Raji (cell line): ENCODE measurements around the gene TMEM271.

ENCODE experiments used
- POLR2A ChIP-seq: IDR thresholded peaks from 2 replicates; pipeline ENCODE4 v1.6.1; 2011; ENCODE audit warnings: low read depth, low read length, control low read depth; ENCODE audit not compliant: insufficient read depth

The TMEM271 gene

DNA sequence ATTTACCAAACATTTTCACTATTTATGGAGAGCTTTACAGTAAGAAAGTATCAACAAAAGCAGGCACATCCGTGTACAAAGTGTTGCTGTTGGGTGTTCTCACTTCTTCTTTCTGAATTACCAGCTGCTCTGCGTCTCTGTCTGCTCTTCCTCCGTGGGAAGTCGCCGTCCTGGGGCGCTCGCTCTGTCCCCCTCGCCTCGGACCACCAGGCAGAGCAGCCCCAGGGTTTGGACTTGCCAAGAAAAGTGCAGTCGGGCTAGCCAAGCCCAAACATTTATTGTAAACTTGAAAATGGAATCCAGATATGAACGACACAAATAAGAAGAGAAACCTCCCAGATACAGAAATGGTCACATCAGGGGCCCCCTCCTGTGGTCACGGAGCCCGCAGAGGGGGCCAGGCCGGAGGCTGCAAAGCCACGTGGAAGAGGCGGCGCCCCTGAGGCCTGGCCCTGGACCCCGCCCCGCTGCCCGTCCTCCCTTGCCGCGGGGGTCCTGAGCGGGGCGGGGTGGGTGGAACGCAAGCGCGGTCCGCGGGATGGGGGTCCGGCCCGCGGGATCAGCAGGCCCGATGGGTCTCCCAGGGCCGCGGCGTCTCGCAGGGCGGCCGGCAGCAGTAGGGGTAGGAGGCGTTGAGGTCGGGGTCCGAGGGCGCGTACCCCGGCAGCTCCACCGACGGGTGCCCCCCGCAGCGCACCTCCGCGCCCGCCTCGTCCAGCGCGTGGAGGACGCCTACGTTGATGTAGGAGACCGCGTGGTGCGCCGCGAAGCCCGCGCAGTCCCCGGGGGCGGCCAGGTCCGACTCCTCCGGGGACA is 1.5 kb downstream of the TMEM271 start:
- TF ChIP-seq POLR2A, result no peak

DNA sequence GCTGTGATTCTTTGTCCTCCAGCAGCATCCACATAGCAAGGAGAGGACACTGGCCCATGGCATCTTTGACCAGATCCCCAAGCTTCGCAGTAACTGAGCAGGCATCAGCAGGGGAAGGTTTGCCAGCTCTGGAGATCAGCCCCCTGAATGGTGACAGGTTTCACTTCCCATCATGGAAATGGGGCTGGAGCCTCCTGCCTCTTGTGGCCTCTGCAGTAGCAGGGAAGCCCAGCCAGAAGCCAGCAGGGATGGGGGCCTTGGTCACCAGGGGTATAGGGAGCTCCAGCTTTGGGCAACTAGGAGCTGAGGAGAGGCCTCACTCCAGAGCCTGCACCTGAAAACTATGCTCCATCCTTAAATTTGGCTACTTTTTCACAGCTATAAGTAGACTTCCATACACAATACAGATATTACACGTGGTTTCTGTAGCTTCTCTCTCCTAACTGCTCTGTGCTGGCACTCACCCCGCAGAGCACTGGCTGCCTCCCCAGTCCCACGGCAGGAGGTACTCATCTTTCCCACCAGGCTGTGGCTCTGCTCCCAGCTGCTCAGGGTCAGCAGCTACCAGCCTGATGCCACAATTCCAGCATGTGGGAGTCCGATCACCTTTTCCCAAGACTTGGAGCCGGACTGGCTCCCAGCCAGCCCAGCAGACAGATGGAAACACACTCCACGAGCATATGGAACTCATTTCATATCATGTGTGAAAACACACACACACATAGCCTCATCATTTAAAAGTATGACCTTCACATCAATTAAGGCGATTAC is 2.8 kb downstream of the TMEM271 start:
- TF ChIP-seq POLR2A, result no peak

DNA sequence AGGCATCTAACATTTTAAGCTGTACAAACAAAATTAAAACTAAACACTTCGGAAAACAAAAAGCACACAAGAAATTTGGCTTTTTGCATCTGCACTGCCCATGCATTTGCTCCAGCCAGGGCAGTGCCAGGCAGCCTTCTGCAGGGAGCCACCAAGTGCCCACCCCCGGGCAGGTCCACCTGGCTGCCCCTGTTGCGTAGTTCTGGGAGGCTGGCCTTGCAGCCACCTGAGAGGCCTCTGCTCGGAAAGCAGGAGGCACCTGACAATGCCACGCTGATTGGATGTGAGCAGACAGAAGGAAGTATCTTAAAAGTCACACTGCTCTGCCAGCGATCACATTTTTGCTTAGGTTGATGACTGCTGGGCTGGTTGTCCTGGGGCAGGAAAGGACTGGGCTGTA is 3.5 kb downstream of the TMEM271 start:
- no peak for TF ChIP-seq POLR2A

DNA sequence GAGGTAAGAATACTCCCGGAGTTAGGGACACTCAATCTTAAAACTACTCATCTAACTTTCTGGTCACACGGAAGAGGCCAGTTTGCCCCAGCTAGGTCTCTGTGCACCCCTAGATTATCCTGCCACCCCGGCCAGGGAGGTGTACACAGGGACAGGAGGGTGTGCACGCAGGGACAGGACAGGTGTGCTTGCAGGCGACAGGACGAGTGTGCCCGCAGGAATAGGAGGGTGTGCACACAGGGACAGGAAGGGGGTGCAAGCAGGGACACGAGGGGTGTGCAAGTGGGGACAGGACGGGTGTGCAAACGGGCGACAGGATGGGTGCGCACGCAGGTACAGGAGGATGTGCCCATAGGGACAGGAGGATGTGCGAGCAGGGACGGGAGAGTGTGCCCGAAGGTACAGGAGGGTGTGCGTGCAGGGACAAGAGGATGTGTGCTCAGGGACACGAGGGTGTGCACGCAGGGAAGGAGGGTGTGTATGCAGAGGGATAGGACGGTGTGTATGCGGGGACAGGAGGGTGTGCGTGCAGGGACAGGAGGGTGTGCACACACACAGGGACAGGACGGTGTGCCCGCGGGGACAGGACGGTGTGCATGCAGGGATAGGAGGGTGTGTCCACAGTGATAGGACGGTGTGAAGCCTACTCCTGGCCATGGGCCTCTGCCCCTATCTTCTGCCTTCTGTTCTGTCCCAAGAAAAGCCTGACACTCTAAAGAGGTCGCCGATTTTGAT is 4.1 kb downstream of the TMEM271 start:
- TF ChIP-seq POLR2A, result no peak

DNA sequence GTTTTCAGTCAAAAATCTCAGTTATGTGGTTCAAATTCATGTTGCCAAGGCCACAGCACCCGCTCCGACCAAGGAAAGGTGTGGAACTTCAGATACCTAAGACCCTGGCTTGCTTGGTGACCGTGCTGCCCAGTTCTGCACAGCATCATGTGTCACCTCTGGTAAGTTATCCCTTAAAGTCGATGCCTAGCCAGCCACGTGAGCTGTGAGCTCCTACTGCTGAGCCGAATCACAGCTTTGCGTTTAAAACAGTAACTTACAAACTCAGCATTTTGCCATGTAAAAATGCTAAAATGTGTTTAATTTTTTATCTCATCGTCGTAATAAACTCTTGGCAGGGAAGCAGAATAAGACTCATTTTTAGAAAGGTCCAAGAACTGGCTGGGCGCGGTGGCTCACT is 5.3 kb downstream of the TMEM271 start:
- no peak for TF ChIP-seq POLR2A

DNA sequence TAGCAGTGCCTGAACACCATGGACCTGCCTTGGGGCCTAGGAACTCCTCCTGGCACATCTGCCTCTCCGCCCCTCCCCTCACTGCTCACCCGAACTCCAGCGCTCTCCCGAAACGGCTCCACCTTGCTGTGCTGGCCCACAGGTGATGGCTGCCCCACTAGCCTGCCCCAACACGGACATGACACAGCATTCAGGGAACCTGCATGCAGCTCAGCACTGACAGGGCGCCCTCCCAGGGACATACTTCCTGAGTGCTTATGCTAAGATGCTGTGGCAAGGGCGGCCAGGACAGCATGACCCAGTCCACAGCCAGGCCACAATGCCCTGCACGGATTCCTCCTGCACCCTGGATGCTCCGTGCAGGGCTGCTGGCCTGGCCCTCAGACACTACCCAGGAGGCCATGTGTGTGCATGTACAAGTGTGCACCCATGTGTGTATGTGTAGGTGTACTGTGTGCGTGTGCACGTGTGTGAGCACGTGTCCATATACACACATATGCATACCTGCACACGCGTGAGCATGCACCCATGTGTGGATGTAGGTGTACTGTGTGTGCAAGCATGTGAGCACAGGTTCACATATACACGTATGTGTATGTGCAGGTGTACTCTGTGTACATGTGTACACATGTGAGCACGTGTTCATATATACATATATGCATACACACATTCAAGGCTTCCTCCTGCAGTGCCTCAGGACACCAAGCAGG is 6.0 kb downstream of the TMEM271 start:
- no peak for TF ChIP-seq POLR2A

DNA sequence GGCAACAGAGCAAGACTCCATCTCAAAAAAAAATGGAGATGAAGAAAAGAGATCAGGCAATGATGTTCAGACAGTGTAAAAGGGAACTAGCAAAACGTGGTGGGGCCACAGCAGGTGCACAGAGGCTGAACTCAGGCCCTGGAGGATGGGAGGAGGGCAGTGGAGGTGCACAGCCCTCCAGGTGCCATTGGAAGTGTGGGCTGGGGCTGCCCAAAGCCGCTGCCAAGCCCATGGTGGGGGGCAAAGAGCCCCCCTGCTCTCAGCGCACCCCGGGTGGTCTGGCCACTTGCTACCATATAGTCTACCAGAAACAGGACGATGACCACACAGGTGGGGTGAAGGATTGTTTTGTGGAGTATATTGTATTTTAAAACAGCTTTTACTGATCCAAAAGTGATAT is 7.1 kb downstream of the TMEM271 start:
- no peak for TF ChIP-seq POLR2A

DNA sequence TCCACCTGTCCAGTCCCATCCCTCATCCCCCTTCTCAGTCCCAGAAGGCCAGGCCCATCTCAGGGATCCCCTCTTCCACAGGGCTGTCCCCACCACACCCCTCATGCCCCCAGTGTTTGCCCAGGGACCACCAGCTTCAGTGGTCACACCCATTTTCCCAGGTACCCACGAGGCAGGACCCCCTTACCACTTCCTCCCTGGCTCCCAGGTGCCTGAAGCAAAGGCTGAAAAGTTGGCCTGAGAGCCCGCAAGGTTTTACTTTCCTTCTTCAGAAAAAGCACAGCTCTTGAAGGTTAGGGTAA is 7.8 kb downstream of the TMEM271 start:
- no peak for TF ChIP-seq POLR2A

DNA sequence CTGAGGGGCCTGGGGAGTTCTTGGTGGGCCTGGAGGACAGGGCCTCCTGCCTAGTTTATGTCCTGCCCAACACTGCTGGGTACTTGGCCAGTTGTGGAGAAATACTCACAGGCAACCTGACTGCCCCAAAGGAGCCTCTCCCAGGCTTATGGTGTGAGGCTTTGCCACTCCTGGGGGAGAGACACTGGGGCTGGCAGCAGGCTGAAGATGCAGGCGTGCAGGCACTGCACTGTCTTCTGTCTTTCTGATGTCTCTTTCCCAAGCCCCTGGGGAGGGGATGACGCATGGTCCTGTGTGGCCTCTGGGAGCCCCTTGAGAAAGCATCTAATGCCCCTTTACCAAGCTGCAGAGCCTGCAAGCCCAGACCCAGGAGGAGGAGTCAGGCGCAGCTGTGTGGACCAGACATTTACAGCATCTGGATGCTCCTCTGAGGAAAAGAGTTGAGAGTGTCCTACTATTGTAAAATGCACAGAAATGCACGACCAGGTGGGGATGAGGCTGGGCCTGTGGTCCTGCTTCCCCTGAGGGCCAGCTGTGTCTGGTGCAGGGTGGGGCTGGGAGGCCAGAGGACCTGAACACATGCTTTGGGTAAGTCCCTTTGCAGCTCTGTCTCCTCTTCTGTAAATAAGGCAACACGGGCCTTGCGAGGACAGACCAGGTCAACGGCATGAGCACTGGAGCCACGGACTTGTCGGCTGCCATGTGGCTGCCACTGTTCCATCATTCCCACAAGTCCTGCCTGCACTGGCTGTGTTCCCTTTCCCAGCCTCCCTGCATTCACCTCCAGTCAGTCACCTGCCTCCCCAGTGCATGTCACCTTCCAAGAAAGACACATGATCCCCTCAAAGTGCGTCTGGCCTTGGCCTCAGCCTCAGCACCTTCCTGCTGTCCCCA is 8.4 kb downstream of the TMEM271 start:
- TF ChIP-seq POLR2A, result no peak

DNA sequence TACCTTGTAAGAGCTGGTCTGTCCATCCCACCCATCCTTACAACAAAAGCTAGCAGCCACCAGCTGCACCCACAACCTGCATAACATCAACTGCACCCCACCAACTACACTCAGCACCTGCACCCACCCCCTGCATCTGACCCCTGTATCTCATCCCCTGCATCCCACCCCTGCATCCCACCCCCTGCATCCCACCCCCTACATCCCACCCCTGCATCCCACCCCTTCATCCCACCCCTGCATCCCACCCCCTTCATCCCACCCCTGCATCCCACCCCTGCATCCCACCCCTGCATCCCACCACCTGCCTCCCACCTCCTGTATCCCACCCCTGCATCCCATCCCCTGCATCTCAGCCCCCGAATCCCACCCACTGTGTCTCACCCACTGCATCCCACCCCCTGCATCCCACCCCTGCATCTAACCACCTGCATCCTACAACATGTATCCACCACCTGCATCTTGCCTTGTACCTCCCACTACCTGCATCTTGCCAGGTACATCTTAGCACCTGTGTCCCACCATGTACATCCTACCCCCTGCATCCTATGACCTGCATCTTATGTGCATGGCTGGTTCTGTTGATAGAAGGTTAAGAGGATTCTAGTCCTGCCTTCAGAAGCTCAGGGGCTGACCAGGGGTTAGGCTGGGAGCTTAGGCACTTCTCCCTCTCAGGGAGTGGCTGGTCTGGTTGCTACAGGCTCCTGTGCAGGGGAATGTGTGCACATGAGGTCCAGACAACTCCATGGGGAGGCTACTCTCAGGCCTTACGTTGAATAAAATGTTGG is 9.4 kb downstream of the TMEM271 start:
- TF ChIP-seq POLR2A, result no peak

DNA sequence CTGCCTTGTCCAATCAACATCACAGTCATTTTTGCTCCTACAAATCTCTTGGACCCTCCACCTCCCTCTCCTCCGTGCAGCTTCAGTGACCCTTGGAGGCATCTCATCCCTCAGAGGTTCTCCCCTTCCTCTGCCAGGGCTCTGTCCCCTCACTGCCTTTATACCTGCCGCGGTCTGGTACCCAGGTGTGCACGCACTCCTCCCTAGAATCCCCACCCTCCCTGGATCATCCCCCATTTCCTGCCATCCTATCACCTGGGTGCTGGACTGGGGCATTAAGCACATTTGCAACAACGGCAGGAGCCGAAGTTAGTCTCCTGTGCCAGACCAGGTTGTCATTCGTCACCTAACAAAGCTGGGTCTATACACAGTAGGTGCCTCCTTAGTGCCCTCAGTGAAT is 10.1 kb downstream of the TMEM271 start:
- TF ChIP-seq POLR2A, result no peak

DNA sequence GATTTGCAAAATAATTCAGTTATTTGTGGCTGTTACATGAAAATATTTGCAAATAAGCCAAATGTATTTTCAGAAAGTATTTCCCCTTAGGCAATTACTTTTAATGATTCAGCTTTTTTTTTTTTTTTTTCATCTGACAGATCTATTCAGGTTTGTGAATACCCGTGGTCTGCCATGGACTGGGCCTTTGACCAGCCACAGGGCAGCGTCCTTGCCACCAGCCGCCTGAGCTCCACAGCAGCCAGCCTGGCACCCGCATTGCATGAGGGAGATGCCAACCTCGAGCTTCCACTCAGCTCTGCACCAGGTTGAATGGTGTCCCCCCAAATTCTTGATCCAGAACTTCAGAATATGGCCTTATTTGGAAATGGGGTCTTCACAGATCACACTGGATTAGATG is 14.7 kb downstream of the TMEM271 start:
- TF ChIP-seq POLR2A, result no peak

DNA sequence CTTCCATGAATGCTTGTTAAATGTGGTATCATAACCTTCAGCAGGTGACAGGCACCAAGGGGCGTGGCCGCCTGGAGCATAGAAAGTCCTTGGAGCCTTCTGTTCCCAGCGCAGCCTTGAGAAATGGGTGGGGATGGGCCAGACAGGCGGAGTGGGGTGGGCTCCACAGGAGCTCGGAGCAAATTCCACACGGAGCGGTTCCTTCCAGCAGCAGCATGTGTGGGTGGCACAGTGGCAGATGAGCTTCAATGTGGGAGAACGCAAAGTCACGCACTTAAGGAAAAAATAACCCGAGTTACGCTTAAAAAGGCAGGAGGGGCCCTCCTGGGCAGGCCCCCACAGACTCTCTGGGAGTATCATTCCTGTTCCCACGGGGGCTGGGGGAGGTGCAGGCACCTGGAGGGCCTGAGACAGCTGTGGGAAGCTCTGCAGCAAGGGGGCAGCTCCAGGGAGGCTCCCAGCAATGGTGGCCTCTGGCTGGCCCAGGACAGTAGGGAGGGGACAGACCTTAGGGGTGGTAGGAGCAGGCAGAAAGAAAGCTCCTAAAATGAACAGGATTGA is 15.3 kb downstream of the TMEM271 start:
- no peak for TF ChIP-seq POLR2A
